Measurements from ENCODE around the gene SUPT3H. TPM values are rescaled to one million over a fixed set of nuclear protein-coding genes. Genes with fewer than 3 reads are reported as not detected.
A peak's percentile ranks its signal among the peaks of the same experiment; 100 is the strongest.
"Not testable (repeated sequence)": the region's sequence is repeated elsewhere in the genome, so short reads cannot be mapped to it uniquely, and the experiment has no call there.

The SUPT3H gene
- total and polyA plus RNA-seq, 12 donors = 10.0 to 56.2 (median 16.6) TPM

DNA sequence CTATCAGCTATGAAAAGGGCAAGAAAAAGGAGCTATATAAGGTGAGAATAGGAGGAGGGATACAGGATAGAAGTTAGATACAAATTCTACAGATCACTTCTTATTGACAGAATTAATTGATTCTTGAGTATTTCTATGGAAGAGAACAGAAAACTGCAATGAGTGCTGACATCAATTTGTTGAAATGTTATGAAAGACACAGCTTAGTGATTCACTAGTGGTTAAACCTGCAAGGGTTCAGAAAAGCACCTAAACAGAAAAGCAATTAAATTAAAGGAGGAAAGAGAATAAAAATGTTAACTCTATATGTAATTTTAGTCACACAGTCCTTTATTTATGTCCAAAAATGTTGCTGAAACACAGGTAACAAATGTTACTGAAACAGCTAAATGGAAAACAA, 304.0 kb downstream of the SUPT3H start:
- TF ChIP-seq, protein P1, sequence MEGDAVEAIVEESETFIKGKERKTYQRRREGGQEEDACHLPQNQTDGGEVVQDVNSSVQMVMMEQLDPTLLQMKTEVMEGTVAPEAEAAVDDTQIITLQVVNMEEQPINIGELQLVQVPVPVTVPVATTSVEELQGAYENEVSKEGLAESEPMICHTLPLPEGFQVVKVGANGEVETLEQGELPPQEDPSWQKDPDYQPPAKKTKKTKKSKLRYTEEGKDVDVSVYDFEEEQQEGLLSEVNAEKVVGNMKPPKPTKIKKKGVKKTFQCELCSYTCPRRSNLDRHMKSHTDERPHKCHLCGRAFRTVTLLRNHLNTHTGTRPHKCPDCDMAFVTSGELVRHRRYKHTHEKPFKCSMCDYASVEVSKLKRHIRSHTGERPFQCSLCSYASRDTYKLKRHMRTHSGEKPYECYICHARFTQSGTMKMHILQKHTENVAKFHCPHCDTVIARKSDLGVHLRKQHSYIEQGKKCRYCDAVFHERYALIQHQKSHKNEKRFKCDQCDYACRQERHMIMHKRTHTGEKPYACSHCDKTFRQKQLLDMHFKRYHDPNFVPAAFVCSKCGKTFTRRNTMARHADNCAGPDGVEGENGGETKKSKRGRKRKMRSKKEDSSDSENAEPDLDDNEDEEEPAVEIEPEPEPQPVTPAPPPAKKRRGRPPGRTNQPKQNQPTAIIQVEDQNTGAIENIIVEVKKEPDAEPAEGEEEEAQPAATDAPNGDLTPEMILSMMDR (IDR thresholded peaks at IDR 0.05) = no peak
- TF ChIP-seq POLR2A (IDR thresholded peaks at IDR 0.05) = no peak
- H3K4me3 ChIP-seq = no peak overlapping the region
- H3K4me1 ChIP-seq (replicated peaks in 1 of 2) = peaks cover 3 to 21% of the 10 kb centered on the region in 2 donors
- H3K27ac ChIP-seq = peak overlapping the region in 1 of 5 donors; percentile 73
- intact Hi-C loops (cut with DNase I) = no loop called here
- H3K27me3 ChIP-seq = no peaks in the 10 kb centered on the region
- H3K9me3 ChIP-seq (replicated peaks in 1 of 3) = peaks cover 4 to 9% (median 5%) of the 10 kb centered on the region in 3 donors
- no peak for DNase-seq
- H3K36me3 ChIP-seq (replicated peaks in 1 of 2) = no peaks in the 10 kb centered on the region

DNA sequence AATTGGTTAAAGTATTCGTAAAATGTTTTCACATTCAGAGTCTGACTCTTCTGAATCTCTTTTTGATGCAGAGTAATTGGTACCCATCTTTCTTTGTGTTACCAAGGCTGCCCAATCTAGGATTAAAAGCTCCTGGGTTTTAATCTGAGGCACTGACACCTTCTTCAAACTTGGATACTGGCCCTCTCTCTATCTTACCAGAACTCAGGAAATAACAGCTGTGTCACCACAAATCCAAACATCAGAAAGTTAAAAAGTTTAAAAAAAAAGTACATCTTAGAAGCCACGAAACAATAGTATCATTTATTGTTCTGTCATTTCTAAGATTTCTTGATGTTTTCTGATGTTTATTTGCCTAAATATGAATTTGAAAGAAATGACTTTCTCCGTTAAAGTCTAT, 305.1 kb downstream of the SUPT3H start:
- H3K36me3 ChIP-seq (replicated peaks in 1 of 2) = no peaks in the 10 kb centered on the region
- WGBS, 4 donors = 39 to 58% (median 48%) methylated on average over 3 of the region's 3 CpGs
- no peak for DNase-seq
- H3K27me3 ChIP-seq = no peaks in the 10 kb centered on the region
- TF ChIP-seq, protein P1 (IDR thresholded peaks at IDR 0.05) = no peak
- no peak for TF ChIP-seq POLR2A (IDR thresholded peaks at IDR 0.05)
- H3K9me3 ChIP-seq (replicated peaks in 1 of 3) = no peaks in the 10 kb centered on the region
- intact Hi-C loops (cut with DNase I) = no loop called here
- H3K4me1 ChIP-seq (replicated peaks in 1 of 2) = peaks cover 3 to 21% of the 10 kb centered on the region in 2 donors
- no peak overlapping the region for H3K27ac ChIP-seq
- H3K4me3 ChIP-seq = no peak overlapping the region

DNA sequence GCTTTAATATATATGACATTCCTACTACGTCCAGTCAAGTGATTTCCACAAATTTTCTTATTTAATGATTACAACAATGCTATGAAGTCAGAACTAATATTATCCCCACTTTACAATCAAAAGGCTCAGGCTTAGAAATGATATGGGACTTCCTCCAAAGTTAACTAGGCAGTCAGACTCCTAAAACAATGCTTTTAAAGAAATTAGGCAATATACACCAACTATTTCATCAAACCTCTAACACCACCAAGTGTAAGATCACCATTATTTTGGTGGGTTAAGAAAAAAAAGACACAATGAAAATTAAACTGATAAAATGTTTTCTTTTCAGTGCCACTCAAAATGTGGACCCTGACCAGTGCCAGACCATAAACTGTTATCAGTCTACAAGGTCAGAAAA, 305.7 kb downstream of the SUPT3H start:
- H3K4me3 ChIP-seq = no peak overlapping the region
- peak overlapping the region in 1 of 5 donors; percentile 1 for H3K27ac ChIP-seq
- H3K27me3 ChIP-seq = no peaks in the 10 kb centered on the region
- H3K9me3 ChIP-seq (replicated peaks in 1 of 3) = no peaks in the 10 kb centered on the region
- WGBS, 4 donors = 77 to 91% (median 82%) methylated on average over 1 of the region's 1 CpG
- no peaks in the 10 kb centered on the region for H3K36me3 ChIP-seq (replicated peaks in 1 of 2)
- peak in 1 of 7 donors; percentile 5 for DNase-seq
- TF ChIP-seq, protein P1 (IDR thresholded peaks at IDR 0.05) = no peak
- TF ChIP-seq POLR2A (IDR thresholded peaks at IDR 0.05) = no peak
- intact Hi-C loops (cut with DNase I) = no loop called here
- H3K4me1 ChIP-seq (replicated peaks in 1 of 2) = peaks cover 3 to 21% of the 10 kb centered on the region in 2 donors

DNA sequence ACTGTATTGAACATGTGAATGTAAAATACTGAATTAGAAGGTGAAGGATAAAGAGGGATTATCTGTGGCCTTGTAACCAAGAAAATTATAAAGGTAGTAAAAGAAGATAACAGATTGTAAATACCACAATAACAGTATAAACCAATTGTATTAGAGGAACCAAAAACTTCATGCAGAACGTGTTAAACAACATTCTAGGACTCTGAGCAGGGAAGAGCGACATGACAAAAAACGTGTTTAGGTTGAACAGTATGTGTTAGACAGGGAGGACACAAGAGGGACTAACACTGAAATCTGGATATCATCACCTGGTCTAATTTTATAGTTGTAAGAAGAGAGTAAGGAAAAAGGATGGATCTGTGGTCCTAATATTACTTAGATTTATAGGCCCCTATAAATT, 308.6 kb downstream of the SUPT3H start:
- WGBS, 4 donors = 89 to 94% (median 94%) methylated on average over 3 of the region's 3 CpGs

DNA sequence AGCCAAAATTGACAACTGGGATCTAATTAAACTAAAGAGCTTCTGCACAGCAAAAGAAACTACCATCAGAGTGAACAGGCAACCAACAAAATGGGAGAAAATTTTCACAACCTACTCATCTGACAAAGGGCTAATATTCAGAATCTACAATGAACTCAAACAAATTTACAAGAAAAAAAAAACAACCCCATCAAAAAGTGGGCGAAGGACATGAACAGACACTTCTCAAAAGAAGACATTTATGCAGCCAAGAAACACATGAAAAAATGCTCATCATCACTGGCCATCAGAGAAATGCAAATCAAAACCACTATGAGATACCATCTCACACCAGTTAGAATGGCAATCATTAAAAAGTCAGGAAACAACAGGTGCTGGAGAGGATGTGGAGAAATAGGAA, 310.3 kb downstream of the SUPT3H start:
- H3K4me3 ChIP-seq; H3K4me1 ChIP-seq (replicated peaks in 1 of 2); H3K36me3 ChIP-seq (replicated peaks in 1 of 2); H3K27me3 ChIP-seq; H3K27ac ChIP-seq; intact Hi-C loops (cut with DNase I); DNase-seq; H3K9me3 ChIP-seq (replicated peaks in 1 of 3): not testable (repeated sequence)
- 83 to 100% (median 94%) methylated on average over 1 of the region's 1 CpG; no CpG with 5 or more reads in 1 of the 4 donors for WGBS, 4 donors

More for the DNA sequence above, 308.6 kb downstream of the SUPT3H start:
- intact Hi-C loops (cut with DNase I) = no loop called here
- Histone ChIP-seq H3K27me3 (no peaks in the 10 kb centered on the region), H3K9me3 (replicated peaks in 1 of 3) (no peaks in the 10 kb centered on the region), H3K27ac (no peak overlapping the region), H3K36me3 (replicated peaks in 1 of 2) (no peaks in the 10 kb centered on the region), H3K4me1 (replicated peaks in 1 of 2) (peaks cover 0 to 12% of the 10 kb centered on the region in 2 donors), H3K4me3 (no peak overlapping the region)
- no peak for DNase-seq
- no peak for TF ChIP-seq POLR2A (IDR thresholded peaks at IDR 0.05)
- TF ChIP-seq, protein P1 (IDR thresholded peaks at IDR 0.05) = no peak

DNA sequence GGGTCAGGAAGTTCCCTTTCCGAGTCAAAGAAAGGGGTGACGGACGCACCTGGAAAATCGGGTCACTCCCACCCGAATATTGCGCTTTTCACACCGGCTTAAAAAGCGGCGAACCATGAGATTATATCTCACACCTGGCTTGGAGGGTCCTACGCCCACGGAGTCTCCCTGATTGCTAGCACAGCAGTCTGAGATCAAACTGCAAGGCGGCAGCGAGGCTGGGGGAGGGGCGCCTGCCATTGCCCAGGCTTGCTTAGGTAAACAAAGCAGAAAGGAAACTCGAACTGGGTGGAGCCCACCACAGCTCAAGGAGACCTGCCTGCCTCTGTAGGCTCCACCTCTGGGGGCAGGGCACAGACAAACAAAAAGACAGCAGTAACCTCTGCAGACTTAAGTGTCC, 315.1 kb downstream of the SUPT3H start:
- H3K27ac ChIP-seq; intact Hi-C loops (cut with DNase I); H3K4me3 ChIP-seq; DNase-seq; H3K4me1 ChIP-seq (replicated peaks in 1 of 2); H3K9me3 ChIP-seq (replicated peaks in 1 of 3); H3K27me3 ChIP-seq; H3K36me3 ChIP-seq (replicated peaks in 1 of 2): not testable (repeated sequence)
- 74 to 93% (median 77%) methylated on average over 6 to 15 of the region's 15 CpGs for WGBS, 4 donors
